ENCODE measurements around the gene ANKRD23. TPM values are rescaled to one million over a fixed set of nuclear protein-coding genes. Genes with fewer than 3 reads are reported as not detected.
A peak's percentile ranks its signal among the peaks of the same experiment; 100 is the strongest.

Gene ANKRD23
- total and polyA plus RNA-seq, 2 of the 13 experiments (the other 11 are each of a cell fraction or from before 2014, with no cell fraction given) = 1.5 to 1.6 TPM

DNA sequence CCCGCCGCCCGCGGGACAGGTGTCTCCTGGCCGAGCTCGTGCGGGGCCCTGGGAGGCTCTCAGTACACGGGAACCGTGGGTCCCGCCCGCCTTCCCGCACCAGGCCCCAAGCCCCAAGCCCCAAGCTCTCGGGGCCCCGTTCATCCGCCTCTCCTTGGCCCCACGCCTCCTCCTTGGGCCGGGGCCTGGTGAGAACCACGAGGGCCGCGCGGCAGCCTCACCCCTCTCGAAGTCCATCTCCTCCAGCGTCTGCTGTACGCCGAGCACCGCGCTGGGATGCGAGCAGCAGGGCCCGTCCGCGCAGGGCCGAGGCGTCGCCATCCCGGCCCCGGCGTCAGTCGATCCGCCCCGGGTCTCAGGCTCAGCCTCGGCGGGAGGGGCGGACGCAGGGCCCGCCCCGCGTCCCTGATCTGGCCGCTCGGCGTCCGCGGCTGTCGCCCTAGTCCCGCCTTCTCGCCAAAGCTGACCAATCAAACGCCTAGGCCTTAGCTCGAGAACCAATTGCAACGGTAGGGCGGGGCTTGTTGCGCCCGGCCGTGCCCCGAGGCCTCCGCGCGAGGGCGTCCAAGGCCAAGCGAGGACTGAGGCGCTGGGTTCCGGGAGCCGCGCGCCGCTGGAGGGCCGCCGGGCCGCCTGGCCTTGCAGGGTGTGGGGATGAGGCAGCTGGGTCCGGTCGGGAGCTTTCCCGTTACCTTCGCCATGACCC is 14.0 kb upstream of the ANKRD23 start, which contains the start of gene ANKRD39 (continued):
- no peak for TF ChIP-seq NBN (conservative IDR thresholded peaks at IDR 0.05)
- no peak for TF ChIP-seq HMGXB3 (CRISPR knock-in tag; IDR thresholded peaks at IDR 0.05; ENCODE audit: borderline replicate concordance)
- TF ChIP-seq HBP1 (CRISPR knock-in tag; IDR thresholded peaks at IDR 0.05; ENCODE audit: low read depth) = peak; percentile 93
- 0 out of 2 replicates have a peak, but pooled peaks have one; percentile 42 for TF ChIP-seq ZFP37 (CRISPR knock-in tag; IDR thresholded peaks at IDR 0.05; ENCODE audit: borderline replicate concordance)
- TF ChIP-seq, protein P1, sequence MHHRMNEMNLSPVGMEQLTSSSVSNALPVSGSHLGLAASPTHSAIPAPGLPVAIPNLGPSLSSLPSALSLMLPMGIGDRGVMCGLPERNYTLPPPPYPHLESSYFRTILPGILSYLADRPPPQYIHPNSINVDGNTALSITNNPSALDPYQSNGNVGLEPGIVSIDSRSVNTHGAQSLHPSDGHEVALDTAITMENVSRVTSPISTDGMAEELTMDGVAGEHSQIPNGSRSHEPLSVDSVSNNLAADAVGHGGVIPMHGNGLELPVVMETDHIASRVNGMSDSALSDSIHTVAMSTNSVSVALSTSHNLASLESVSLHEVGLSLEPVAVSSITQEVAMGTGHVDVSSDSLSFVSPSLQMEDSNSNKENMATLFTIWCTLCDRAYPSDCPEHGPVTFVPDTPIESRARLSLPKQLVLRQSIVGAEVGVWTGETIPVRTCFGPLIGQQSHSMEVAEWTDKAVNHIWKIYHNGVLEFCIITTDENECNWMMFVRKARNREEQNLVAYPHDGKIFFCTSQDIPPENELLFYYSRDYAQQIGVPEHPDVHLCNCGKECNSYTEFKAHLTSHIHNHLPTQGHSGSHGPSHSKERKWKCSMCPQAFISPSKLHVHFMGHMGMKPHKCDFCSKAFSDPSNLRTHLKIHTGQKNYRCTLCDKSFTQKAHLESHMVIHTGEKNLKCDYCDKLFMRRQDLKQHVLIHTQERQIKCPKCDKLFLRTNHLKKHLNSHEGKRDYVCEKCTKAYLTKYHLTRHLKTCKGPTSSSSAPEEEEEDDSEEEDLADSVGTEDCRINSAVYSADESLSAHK (CRISPR knock-in tag; IDR thresholded peaks at IDR 0.05; ENCODE audit: borderline replicate concordance) = no peak; the same call in 1 of the 2 replicates
- TF ChIP-seq, protein P2, sequence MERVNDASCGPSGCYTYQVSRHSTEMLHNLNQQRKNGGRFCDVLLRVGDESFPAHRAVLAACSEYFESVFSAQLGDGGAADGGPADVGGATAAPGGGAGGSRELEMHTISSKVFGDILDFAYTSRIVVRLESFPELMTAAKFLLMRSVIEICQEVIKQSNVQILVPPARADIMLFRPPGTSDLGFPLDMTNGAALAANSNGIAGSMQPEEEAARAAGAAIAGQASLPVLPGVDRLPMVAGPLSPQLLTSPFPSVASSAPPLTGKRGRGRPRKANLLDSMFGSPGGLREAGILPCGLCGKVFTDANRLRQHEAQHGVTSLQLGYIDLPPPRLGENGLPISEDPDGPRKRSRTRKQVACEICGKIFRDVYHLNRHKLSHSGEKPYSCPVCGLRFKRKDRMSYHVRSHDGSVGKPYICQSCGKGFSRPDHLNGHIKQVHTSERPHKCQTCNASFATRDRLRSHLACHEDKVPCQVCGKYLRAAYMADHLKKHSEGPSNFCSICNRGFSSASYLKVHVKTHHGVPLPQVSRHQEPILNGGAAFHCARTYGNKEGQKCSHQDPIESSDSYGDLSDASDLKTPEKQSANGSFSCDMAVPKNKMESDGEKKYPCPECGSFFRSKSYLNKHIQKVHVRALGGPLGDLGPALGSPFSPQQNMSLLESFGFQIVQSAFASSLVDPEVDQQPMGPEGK (CRISPR knock-in tag; IDR thresholded peaks at IDR 0.05) = peak; percentile 67
- no peak for TF ChIP-seq NPAS2 (CRISPR knock-in tag; IDR thresholded peaks at IDR 0.05; ENCODE audit: borderline replicate concordance)
- TF ChIP-seq ZFP90 (CRISPR knock-in tag; IDR thresholded peaks at IDR 0.05; ENCODE audit: borderline replicate concordance) = no peak; the same call in 1 of the 2 replicates
- TF ChIP-seq ZNF549 (CRISPR knock-in tag; IDR thresholded peaks at IDR 0.05) = no peak
- TF ChIP-seq NR3C1 (CRISPR knock-in tag; IDR thresholded peaks at IDR 0.05) = no peak
- peak; percentile 95 for TF ChIP-seq BRD4 (CRISPR knock-in tag; IDR thresholded peaks at IDR 0.05)
- TF ChIP-seq ZNF589 (CRISPR knock-in tag; conservative IDR thresholded peaks at IDR 0.05) = no peak
- no peak for TF ChIP-seq ZNF432 (CRISPR knock-in tag; IDR thresholded peaks at IDR 0.05; ENCODE audit: borderline replicate concordance)
- TF ChIP-seq ZNF780A (CRISPR knock-in tag; IDR thresholded peaks at IDR 0.05) = no peak
- TF ChIP-seq ZNF570 (CRISPR knock-in tag; IDR thresholded peaks at IDR 0.05; ENCODE audit: borderline replicate concordance) = peak; percentile 91; the same call in 1 of the 2 replicates
- TF ChIP-seq, protein P3, sequence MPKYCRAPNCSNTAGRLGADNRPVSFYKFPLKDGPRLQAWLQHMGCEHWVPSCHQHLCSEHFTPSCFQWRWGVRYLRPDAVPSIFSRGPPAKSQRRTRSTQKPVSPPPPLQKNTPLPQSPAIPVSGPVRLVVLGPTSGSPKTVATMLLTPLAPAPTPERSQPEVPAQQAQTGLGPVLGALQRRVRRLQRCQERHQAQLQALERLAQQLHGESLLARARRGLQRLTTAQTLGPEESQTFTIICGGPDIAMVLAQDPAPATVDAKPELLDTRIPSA (CRISPR knock-in tag; IDR thresholded peaks at IDR 0.05; ENCODE audit: borderline replicate concordance) = peak; percentile 89; the same call in 1 of the 2 replicates
- peak; percentile 85 for TF ChIP-seq ZSCAN21 (CRISPR knock-in tag; IDR thresholded peaks at IDR 0.05; ENCODE audit: borderline replicate concordance)

Measured in HepG2 (cell line).